Keratinocyte (primary cell): ENCODE measurements around the gene CA5B. TPM values are rescaled to one million over a fixed set of nuclear protein-coding genes. Genes with fewer than 3 reads are reported as not detected.

ENCODE experiments used
- DNase-seq: peaks from one replicate; pipeline ENCODE4 v3.0.0-alpha.2; 2011; ENCODE audit warnings: low read depth, missing footprints, low spot score
- FAIRE-seq: peaks from 2 replicates; lab custom pipeline; 2011; peaks lifted over from hg19 to GRCh38; lab: Jason Lieb, UNC
- H2AFZ ChIP-seq: 2 replicates; pipeline ENCODE4 v1.6.0; 2012; ENCODE audit warnings: low read length, control low read depth, inconsistent platforms; ENCODE audit not compliant: control insufficient read depth
- H3K27ac ChIP-seq: 2 replicates; pipeline ENCODE4 v1.5.1; 2011; ENCODE audit warnings: low read length; ENCODE audit not compliant: control insufficient read depth, insufficient read depth
- H3K27me3 ChIP-seq: 3 replicates; pipeline ENCODE4 v1.6.0; 2011; ENCODE audit warnings: low read length; ENCODE audit not compliant: control insufficient read depth, insufficient read depth; ENCODE audit errors: extremely low read depth
- H3K36me3 ChIP-seq, 2 experiments: 2 replicates in 1 of 2; 3 replicates in 1 of 2; pipeline ENCODE4 v1.5.1; 2011; ENCODE audit warnings: low read length in 2 of 2, mild to moderate bottlenecking in 1 of 2; ENCODE audit not compliant: control insufficient read depth in 2 of 2, insufficient read depth in 2 of 2; ENCODE audit errors: extremely low read depth in 1 of 2
- H3K4me1 ChIP-seq: 3 replicates; pipeline ENCODE4 v1.5.1; 2011; ENCODE audit warnings: low read length; ENCODE audit not compliant: control insufficient read depth, insufficient read depth; ENCODE audit errors: extremely low read depth
- H3K4me2 ChIP-seq: 3 replicates; pipeline ENCODE4 v1.6.0; 2011; ENCODE audit warnings: low read depth, low read length; ENCODE audit not compliant: control insufficient read depth, insufficient read depth; ENCODE audit errors: extremely low read depth
- H3K4me3 ChIP-seq, 3 experiments: fragments of 200-600 bp in 1 of 3; sonication (generic) in 1 of 3; 2 replicates in 2 of 3; 3 replicates in 1 of 3; pipeline ENCODE4 v1.5.1; 2011 to 2016; ENCODE audit warnings: low read length in 3 of 3, mild to moderate bottlenecking in 3 of 3, control low read depth in 2 of 3, inconsistent platforms in 1 of 3, low read depth in 1 of 3, mixed read lengths in 1 of 3, mixed run types in 1 of 3, moderate library complexity in 1 of 3; ENCODE audit not compliant: control insufficient read depth in 2 of 3, insufficient read depth in 2 of 3; ENCODE audit errors: extremely low read depth in 1 of 3
- H3K79me2 ChIP-seq: 2 replicates; pipeline ENCODE4 v1.6.0; 2012; ENCODE audit warnings: low read length; ENCODE audit not compliant: control insufficient read depth, insufficient read depth
- H3K9ac ChIP-seq: 3 replicates; pipeline ENCODE4 v1.6.0; 2011; ENCODE audit warnings: low read length; ENCODE audit not compliant: control insufficient read depth, insufficient read depth; ENCODE audit errors: extremely low read depth
- H3K9me1 ChIP-seq: 3 replicates; pipeline ENCODE4 v1.6.0; 2011; ENCODE audit warnings: low read length; ENCODE audit not compliant: control insufficient read depth, insufficient read depth; ENCODE audit errors: extremely low read depth
- H3K9me3 ChIP-seq: 2 replicates; pipeline ENCODE4 v1.5.1; 2012; ENCODE audit warnings: low read depth, low read length; ENCODE audit not compliant: control insufficient read depth
- H4K20me1 ChIP-seq: 3 replicates; pipeline ENCODE4 v1.6.0; 2011; ENCODE audit warnings: low read length; ENCODE audit not compliant: control insufficient read depth, insufficient read depth; ENCODE audit errors: extremely low read depth
- CTCF ChIP-seq, 3 experiments: IDR thresholded peaks in 1 of 3; conservative IDR thresholded peaks in 1 of 3; optimal IDR thresholded peaks in 1 of 3; 2 replicates in 2 of 3; 3 replicates in 1 of 3; pipeline versions ENCODE3 to v1.5.1; 2011; ENCODE audit warnings: low read length in 3 of 3, mild to moderate bottlenecking in 3 of 3, moderate library complexity in 2 of 3, control low read depth in 1 of 3, inconsistent platforms in 1 of 3; ENCODE audit not compliant: insufficient read depth in 2 of 3; ENCODE audit errors: extremely low read depth in 1 of 3
- EZH2 ChIP-seq: IDR thresholded peaks from one replicate; pipeline ENCODE4 v1.6.1; 2012; ENCODE audit warnings: inconsistent platforms, mild to moderate bottlenecking, low read length, moderate library complexity
- dilution Hi-C: fragments of 300-500 bp; cut with MboI; formaldehyde crosslinking; loops from one replicate; pipeline ENCODE4 v1.7.0; 2020; ENCODE audit warnings: low sequenced_read_pairs; ENCODE audit not compliant: extremely low pct_ligation_motif_present
- polyA plus RNA-seq, 5 experiments: library from polyadenylated mRNA; depleted of rRNA in 3 of 5; stranded (reverse) in 3 of 5; stranded (forward) in 1 of 5; unstranded in 1 of 5; fragments of >200 nt; gene quantifications; 1 replicate in 1 of 5; 2 replicates in 3 of 5; 3 replicates in 1 of 5; pipeline versions ENCODE4 v1.2.1 to v1.2.3, GENCODE V29; 2011 to 2012; ENCODE audit warnings: missing spikeins in 2 of 5, low read depth in 1 of 5, low replicate concordance in 1 of 5

Gene CA5B
- polyA plus RNA-seq, 1 donor (not counting 4 experiments of a cell fraction or from before 2014, with no cell fraction given) = 5.2 TPM

GRCh38 chrX:15816886-15817285, 78.8 kb downstream of the CA5B start:
- Histone ChIP-seq H3K4me1 (no peaks in the 10 kb centered on the region), H3K9ac (no peak overlapping the region)

GRCh38 chrX:15820106-15821073, 82.3 kb downstream of the CA5B start:
- Histone ChIP-seq H3K9ac (no peak overlapping the region), H3K79me2 (no peaks in the 10 kb centered on the region), H3K4me2 (no peak overlapping the region), H4K20me1 (no peaks in the 10 kb centered on the region), H3K4me3 (no peak overlapping the region), H2AFZ (no peak overlapping the region), H3K36me3 (peaks cover 5 to 22% of the 10 kb centered on the region in 2 experiments), H3K9me1 (no peaks in the 10 kb centered on the region), H3K4me1 (no peaks in the 10 kb centered on the region), H3K27ac (no peak overlapping the region), H3K27me3 (no peaks in the 10 kb centered on the region), H3K9me3 (no peaks in the 10 kb centered on the region)
- no peak for FAIRE-seq
- no peak for DNase-seq
- dilution Hi-C loops = no loop called here
- no peak for TF ChIP-seq EZH2
- TF ChIP-seq CTCF (optimal IDR thresholded peaks at IDR 0.05 in 1 of 3, IDR thresholded peaks at IDR 0.05 in 1 of 3, conservative IDR thresholded peaks at IDR 0.05 in 1 of 3; ENCODE audit: extremely low read depth in 1 of 3, insufficient read depth in 2 of 3, low read length in 3 of 3) = no peak

More at GRCh38 chrX:15816886-15817285, 78.8 kb downstream of the CA5B start:
- DNase-seq (no peak), FAIRE-seq (no peak)
- no peak overlapping the region for H2AFZ ChIP-seq
- H3K9me3 ChIP-seq = no peaks in the 10 kb centered on the region
- TF ChIP-seq CTCF (optimal IDR thresholded peaks at IDR 0.05 in 1 of 3, IDR thresholded peaks at IDR 0.05 in 1 of 3, conservative IDR thresholded peaks at IDR 0.05 in 1 of 3; ENCODE audit: extremely low read depth in 1 of 3, insufficient read depth in 2 of 3, low read length in 3 of 3) (no peak), EZH2 (no peak)
- H3K4me2 ChIP-seq = no peak overlapping the region
- no peaks in the 10 kb centered on the region for H3K9me1 ChIP-seq
- H3K79me2 ChIP-seq = no peaks in the 10 kb centered on the region
- H3K27ac ChIP-seq = no peak overlapping the region
- no peaks in the 10 kb centered on the region for H4K20me1 ChIP-seq
- H3K27me3 ChIP-seq = no peaks in the 10 kb centered on the region
- dilution Hi-C loops = no loop called here
- H3K4me3 ChIP-seq = no peak overlapping the region
- H3K36me3 ChIP-seq = peaks cover 10 to 17% of the 10 kb centered on the region in 2 experiments
